ENCODE measurements around the gene BIRC6.

- TF ChIP-seq CTCF (IDR thresholded peaks at IDR 0.05), result no peak
- TF ChIP-seq EZH2 (IDR thresholded peaks at IDR 0.05; ENCODE audit: borderline replicate concordance, insufficient read depth, low read depth, low read length, poor library complexity, severe bottlenecking), result no peak
Measured at GRCh38 chr2:32564417-32565035, 207.7 kb downstream of the BIRC6 start.
